Measurements from ENCODE around the gene BMP6. TPM values are rescaled to one million over a fixed set of nuclear protein-coding genes. Genes with fewer than 3 reads are reported as not detected.
"Not testable (repeated sequence)": the region's sequence is repeated elsewhere in the genome, so short reads cannot be mapped to it uniquely, and the experiment has no call there.

BMP6 gene
- polyA plus RNA-seq, 1 experiment = 0.77 TPM

- DNase-seq (ENCODE audit: low read depth, low spot score) = no peak
- POLR2A ChIA-PET = no interaction called here
- Histone ChIP-seq H3K27me3 (ENCODE audit: control insufficient read depth, insufficient read depth, low read length) (no peaks in the 10 kb centered on the region), H3K27ac (ENCODE audit: low read depth, low read length) (no peak overlapping the region), H3K4me3 (ENCODE audit: low read depth, low read length) (no peak overlapping the region), H3K9me3 (ENCODE audit: control insufficient read depth, insufficient read depth, low read length) (no peaks in the 10 kb centered on the region)
- CTCF ChIA-PET = no interaction called here
- no peak for TF ChIP-seq CTCF (IDR thresholded peaks at IDR 0.05; ENCODE audit: low read depth, low read length)
Observed at GRCh38 chr6:7815716-7816115, 89.8 kb downstream of the BMP6 start.

- POLR2A ChIA-PET; CTCF ChIA-PET; H3K4me3 ChIP-seq (ENCODE audit: low read depth, low read length); H3K27me3 ChIP-seq (ENCODE audit: control insufficient read depth, insufficient read depth, low read length); DNase-seq (ENCODE audit: low read depth, low spot score); H3K9me3 ChIP-seq (ENCODE audit: control insufficient read depth, insufficient read depth, low read length); H3K27ac ChIP-seq (ENCODE audit: low read depth, low read length): not testable (repeated sequence)
Observed at GRCh38 chr6:7817184-7817583, 91.3 kb downstream of the BMP6 start.

GRCh38 chr6:7818257-7819214, 92.6 kb downstream of the BMP6 start:
- Histone ChIP-seq H3K9me3 (ENCODE audit: control insufficient read depth, insufficient read depth, low read length) (no peaks in the 10 kb centered on the region), H3K27ac (ENCODE audit: low read depth, low read length) (no peak overlapping the region), H3K27me3 (ENCODE audit: control insufficient read depth, insufficient read depth, low read length) (no peaks in the 10 kb centered on the region), H3K4me3 (ENCODE audit: low read depth, low read length) (no peak overlapping the region)
- CTCF ChIA-PET = no interaction called here
- TF ChIP-seq CTCF (IDR thresholded peaks at IDR 0.05; ENCODE audit: low read depth, low read length) = no peak
- DNase-seq (ENCODE audit: low read depth, low spot score) = no peak
- POLR2A ChIA-PET = no interaction called here

- ChIA-PET POLR2A (no interaction called here), CTCF (no interaction called here)
- Histone ChIP-seq H3K9me3 (ENCODE audit: control insufficient read depth, insufficient read depth, low read length) (no peaks in the 10 kb centered on the region), H3K27me3 (ENCODE audit: control insufficient read depth, insufficient read depth, low read length) (no peaks in the 10 kb centered on the region), H3K27ac (ENCODE audit: low read depth, low read length) (no peak overlapping the region), H3K4me3 (ENCODE audit: low read depth, low read length) (no peak overlapping the region)
- TF ChIP-seq CTCF (IDR thresholded peaks at IDR 0.05; ENCODE audit: low read depth, low read length) = no peak
- no peak for DNase-seq (ENCODE audit: low read depth, low spot score)
Observed at GRCh38 chr6:7819431-7820015, 93.6 kb downstream of the BMP6 start.

- Histone ChIP-seq H3K27me3 (ENCODE audit: control insufficient read depth, insufficient read depth, low read length) (no peaks in the 10 kb centered on the region), H3K27ac (ENCODE audit: low read depth, low read length) (no peak overlapping the region), H3K9me3 (ENCODE audit: control insufficient read depth, insufficient read depth, low read length) (no peaks in the 10 kb centered on the region), H3K4me3 (ENCODE audit: low read depth, low read length) (no peak overlapping the region)
- TF ChIP-seq CTCF (IDR thresholded peaks at IDR 0.05; ENCODE audit: low read depth, low read length) = no peak
- ChIA-PET CTCF (no interaction called here), POLR2A (no interaction called here)
- no peak for DNase-seq (ENCODE audit: low read depth, low spot score)
Observed at GRCh38 chr6:7820288-7820835, 94.5 kb downstream of the BMP6 start.

Measured in AG04450 (cell line).